ENCODE data around the gene CERS2. TPM values are rescaled to one million over a fixed set of nuclear protein-coding genes. Genes with fewer than 3 reads are reported as not detected.

The CERS2 gene
- total and polyA plus RNA-seq, 4 donors, result 212 to 346 (median 278) TPM

DNA sequence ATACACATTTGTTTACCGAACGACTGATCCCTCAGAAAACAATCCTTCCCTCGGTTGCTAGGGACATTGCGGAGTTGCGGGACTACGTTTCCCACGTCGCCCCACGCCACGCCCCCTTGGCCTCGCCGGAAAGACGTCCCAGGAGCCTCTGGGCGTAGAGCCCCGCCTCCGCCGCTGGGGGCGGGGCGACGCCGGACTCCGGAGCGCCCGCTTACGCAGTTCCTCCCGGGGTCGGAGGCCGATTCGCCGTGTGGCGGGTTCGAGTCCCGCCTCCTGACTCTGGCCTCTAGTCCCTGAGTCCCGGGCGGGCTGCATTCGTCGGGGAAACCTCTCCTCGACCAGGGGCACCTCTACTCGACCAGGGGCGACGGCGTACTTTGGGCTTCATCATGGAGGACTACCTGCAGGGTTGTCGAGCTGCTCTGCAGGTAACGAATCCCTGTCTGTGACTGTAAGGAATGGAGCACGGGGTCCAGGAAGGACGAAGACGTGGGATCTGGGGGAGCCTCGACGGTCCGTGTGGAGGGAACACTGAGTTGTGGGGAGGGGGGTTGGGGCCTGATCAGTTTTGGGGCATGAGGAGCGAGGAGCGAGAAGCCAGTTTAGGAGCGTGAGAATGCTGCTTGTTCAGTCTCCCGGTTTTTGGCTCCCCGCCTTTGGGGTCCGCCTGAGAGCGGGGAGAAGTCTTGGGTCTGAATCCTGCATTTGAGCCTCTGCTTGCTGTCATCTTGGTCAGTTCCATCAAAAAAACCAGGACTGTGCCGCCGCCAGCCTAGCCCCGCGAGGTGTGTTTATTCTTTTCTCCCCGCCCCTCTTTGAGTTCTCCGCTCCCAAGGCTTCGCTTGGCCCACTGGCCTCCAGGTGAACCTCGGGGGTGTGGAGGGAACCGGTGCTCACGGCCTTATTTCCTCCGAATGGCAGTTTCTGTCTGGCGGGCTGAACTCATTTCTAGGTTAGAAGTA lies 33.9 kb upstream of the CERS2 start, which contains the start of gene PRUNE1:
Gene PRUNE1, plus strand, starts transcription at position 206 of the 962 bp plus-strand sequence. Its CDS starts 184 bp downstream, at position 390.
- no peaks in the 10 kb centered on the region for H3K9me3 ChIP-seq (ENCODE audit: control insufficient read depth in 4 of 4, low read length in 3 of 4)
- H3K9ac ChIP-seq (ENCODE audit: low read depth in 1 of 2, low read length in 2 of 2), result peak within 1 kb of the TSS; percentile 42 to 95
- H3K36me3 ChIP-seq (ENCODE audit: control insufficient read depth in 4 of 4, insufficient read depth in 3 of 4, low read depth in 1 of 4, low read length in 3 of 4), result no peaks in the 10 kb centered on the region
- under 1% methylated on average over 69 of the region's 69 CpGs for WGBS
- peaks cover 16 to 70% (median 61%) of the 10 kb centered on the region in 4 donors for H3K4me1 ChIP-seq (ENCODE audit: control insufficient read depth in 4 of 4, insufficient read depth in 4 of 4, low read length in 3 of 4)
- H3K27ac ChIP-seq (ENCODE audit: low read depth in 1 of 2, low read length in 2 of 2), result peak within 1 kb of the TSS; percentile 84
- TF ChIP-seq, protein P1, sequence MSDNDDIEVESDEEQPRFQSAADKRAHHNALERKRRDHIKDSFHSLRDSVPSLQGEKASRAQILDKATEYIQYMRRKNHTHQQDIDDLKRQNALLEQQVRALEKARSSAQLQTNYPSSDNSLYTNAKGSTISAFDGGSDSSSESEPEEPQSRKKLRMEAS (IDR thresholded peaks at IDR 0.05), result no peak
- TF ChIP-seq YY1 (IDR thresholded peaks at IDR 0.05) (peak; percentile 31), RXRA (IDR thresholded peaks at IDR 0.05) (peak; percentile 70 to 83), HNF4A (conservative IDR thresholded peaks at IDR 0.05) (peak; percentile 62 to 68), RAD21 (IDR thresholded peaks at IDR 0.05) (peak in 1 of 2 donors; percentile 21), FOXA1 (IDR thresholded peaks at IDR 0.05) (peak; percentile 8), REST (IDR thresholded peaks at IDR 0.05) (peak; percentile 21), EGR1 (IDR thresholded peaks at IDR 0.05; ENCODE audit: low read depth in 2 of 2) (peak in 1 of 2 donors; percentile 24), SP1 (IDR thresholded peaks at IDR 0.05) (peak; percentile 80), NR2F2 (IDR thresholded peaks at IDR 0.05) (peak; percentile 66), JUND (IDR thresholded peaks at IDR 0.05) (peak in 1 of 2 donors; percentile 54), GABPA (IDR thresholded peaks at IDR 0.05 in 1 of 2, conservative IDR thresholded peaks at IDR 0.05 in 1 of 2) (peak; percentile 34 to 89), HNF4G (IDR thresholded peaks at IDR 0.05) (peak; percentile 63)
- TF ChIP-seq, protein P2, sequence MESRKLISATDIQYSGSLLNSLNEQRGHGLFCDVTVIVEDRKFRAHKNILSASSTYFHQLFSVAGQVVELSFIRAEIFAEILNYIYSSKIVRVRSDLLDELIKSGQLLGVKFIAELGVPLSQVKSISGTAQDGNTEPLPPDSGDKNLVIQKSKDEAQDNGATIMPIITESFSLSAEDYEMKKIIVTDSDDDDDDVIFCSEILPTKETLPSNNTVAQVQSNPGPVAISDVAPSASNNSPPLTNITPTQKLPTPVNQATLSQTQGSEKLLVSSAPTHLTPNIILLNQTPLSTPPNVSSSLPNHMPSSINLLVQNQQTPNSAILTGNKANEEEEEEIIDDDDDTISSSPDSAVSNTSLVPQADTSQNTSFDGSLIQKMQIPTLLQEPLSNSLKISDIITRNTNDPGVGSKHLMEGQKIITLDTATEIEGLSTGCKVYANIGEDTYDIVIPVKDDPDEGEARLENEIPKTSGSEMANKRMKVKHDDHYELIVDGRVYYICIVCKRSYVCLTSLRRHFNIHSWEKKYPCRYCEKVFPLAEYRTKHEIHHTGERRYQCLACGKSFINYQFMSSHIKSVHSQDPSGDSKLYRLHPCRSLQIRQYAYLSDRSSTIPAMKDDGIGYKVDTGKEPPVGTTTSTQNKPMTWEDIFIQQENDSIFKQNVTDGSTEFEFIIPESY (IDR thresholded peaks at IDR 0.05), result no peak
- TF ChIP-seq, protein P3, sequence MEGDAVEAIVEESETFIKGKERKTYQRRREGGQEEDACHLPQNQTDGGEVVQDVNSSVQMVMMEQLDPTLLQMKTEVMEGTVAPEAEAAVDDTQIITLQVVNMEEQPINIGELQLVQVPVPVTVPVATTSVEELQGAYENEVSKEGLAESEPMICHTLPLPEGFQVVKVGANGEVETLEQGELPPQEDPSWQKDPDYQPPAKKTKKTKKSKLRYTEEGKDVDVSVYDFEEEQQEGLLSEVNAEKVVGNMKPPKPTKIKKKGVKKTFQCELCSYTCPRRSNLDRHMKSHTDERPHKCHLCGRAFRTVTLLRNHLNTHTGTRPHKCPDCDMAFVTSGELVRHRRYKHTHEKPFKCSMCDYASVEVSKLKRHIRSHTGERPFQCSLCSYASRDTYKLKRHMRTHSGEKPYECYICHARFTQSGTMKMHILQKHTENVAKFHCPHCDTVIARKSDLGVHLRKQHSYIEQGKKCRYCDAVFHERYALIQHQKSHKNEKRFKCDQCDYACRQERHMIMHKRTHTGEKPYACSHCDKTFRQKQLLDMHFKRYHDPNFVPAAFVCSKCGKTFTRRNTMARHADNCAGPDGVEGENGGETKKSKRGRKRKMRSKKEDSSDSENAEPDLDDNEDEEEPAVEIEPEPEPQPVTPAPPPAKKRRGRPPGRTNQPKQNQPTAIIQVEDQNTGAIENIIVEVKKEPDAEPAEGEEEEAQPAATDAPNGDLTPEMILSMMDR (IDR thresholded peaks at IDR 0.05; ENCODE audit: low read depth, low read length, missing input control), result no peak
- no peaks in the 10 kb centered on the region for H3K27me3 ChIP-seq (ENCODE audit: control insufficient read depth in 4 of 4, insufficient read depth in 4 of 4, low read length in 3 of 4)
- peak within 1 kb of the TSS; percentile 53 to 78 (median 76) for H3K4me3 ChIP-seq (ENCODE audit: low read depth in 1 of 3, low read length in 3 of 3)
- DNase-seq (ENCODE audit: low spot score), result peak; percentile 97

Data from liver (tissue), 9 donors.